K562 (cell line): Measurements from ENCODE around the gene STMP1. TPM values are rescaled to one million over a fixed set of nuclear protein-coding genes. Genes with fewer than 3 reads are reported as not detected.

Experiments used
- BACH1 ChIP-seq: fragments of 200-800 bp; sonication (Bioruptor generic); IDR thresholded peaks from 2 replicates; pipeline ENCODE4 v1.6.1; 2016; ENCODE audit warnings: missing genetic modification characterization, missing compliant biosample characterization
- GABPB2 ChIP-seq: fragments of 250-450 bp; sonication (Bioruptor Pico); conservative IDR thresholded peaks from 2 replicates; pipeline ENCODE4 v1.5.1; 2021; ENCODE audit warnings: mild to moderate bottlenecking
- HDAC3 ChIP-seq: fragments of 450-650 bp; IDR thresholded peaks from 2 replicates; pipeline ENCODE4 v1.6.1; 2018; ENCODE audit warnings: borderline replicate concordance, mild to moderate bottlenecking, moderate library complexity; ENCODE audit not compliant: partially characterized antibody
- JUND ChIP-seq, 2 experiments: IDR thresholded peaks; 2 replicates in 1 of 2; 3 replicates in 1 of 2; pipeline ENCODE4 v1.6.1; 2011; ENCODE audit warnings: borderline replicate concordance in 2 of 2, low read depth in 2 of 2, low read length in 2 of 2, improper control_type of control experiment in 1 of 2, missing biosample characterization in 1 of 2, missing genetic modification characterization in 1 of 2, missing genetic modification reagents in 1 of 2
- KDM1A ChIP-seq, 2 experiments: fragments of 450-650 bp; IDR thresholded peaks; 2 replicates each; pipeline ENCODE4 v1.6.1; 2016; ENCODE audit warnings: mild to moderate bottlenecking in 2 of 2
- KDM4B ChIP-seq, 2 experiments: fragments of 450-650 bp in 1 of 2; sonication (generic) in 1 of 2; IDR thresholded peaks; 2 replicates each; pipeline ENCODE4 v1.6.1; 2016 to 2017; ENCODE audit warnings: borderline replicate concordance in 2 of 2, antibody characterized with exemption in 1 of 2, low read depth in 1 of 2, mild to moderate bottlenecking in 1 of 2
- KHSRP ChIP-seq: fragments of 450-650 bp; IDR thresholded peaks from 2 replicates; pipeline ENCODE4 v1.6.1; 2017
- MTA1 ChIP-seq: fragments of 450-650 bp; IDR thresholded peaks from 2 replicates; pipeline ENCODE4 v1.6.1; 2017; ENCODE audit warnings: borderline replicate concordance
- NCOA1 ChIP-seq: fragments of 450-650 bp; IDR thresholded peaks from 2 replicates; pipeline ENCODE4 v1.6.1; 2016; ENCODE audit warnings: low read depth
- NFE2 ChIP-seq: IDR thresholded peaks from 2 replicates; pipeline ENCODE4 v1.6.1; 2014; ENCODE audit warnings: antibody characterized with exemption, low read depth
- NR2C1 ChIP-seq, 2 experiments: fragments of 450-650 bp; IDR thresholded peaks; 2 replicates each; pipeline ENCODE4 v1.6.1; 2017; ENCODE audit warnings: mild to moderate bottlenecking in 2 of 2, antibody characterized with exemption in 1 of 2, inconsistent platforms in 1 of 2, missing compliant biosample characterization in 1 of 2, missing genetic modification characterization in 1 of 2
- NR3C1 ChIP-seq: sonication (generic); formaldehyde crosslinking; IDR thresholded peaks from 2 replicates; pipeline ENCODE4 v1.8.1; 2022; ENCODE audit warnings: missing genetic modification reagents
- SAFB2 ChIP-seq: fragments of 200-400 bp; formaldehyde crosslinking; IDR thresholded peaks from 2 replicates; pipeline ENCODE4 v1.6.1; 2018; ENCODE audit warnings: borderline replicate concordance, low read length, low read depth, moderate library complexity; ENCODE audit not compliant: severe bottlenecking
- SMARCA5 ChIP-seq: fragments of 450-650 bp; IDR thresholded peaks from 2 replicates; pipeline ENCODE4 v1.6.1; 2016
- STAT5B ChIP-seq: fragments of 250-450 bp; sonication (Bioruptor Pico); IDR thresholded peaks from 2 replicates; pipeline ENCODE4 v1.8.0; 2021; ENCODE audit warnings: mild to moderate bottlenecking, inconsistent platforms
- XRCC3 ChIP-seq: fragments of 450-650 bp; IDR thresholded peaks from 2 replicates; pipeline ENCODE4 v1.6.1; 2017; ENCODE audit warnings: mild to moderate bottlenecking, moderate library complexity
- XRCC5 ChIP-seq: fragments of 200-400 bp; formaldehyde crosslinking; IDR thresholded peaks from 2 replicates; pipeline ENCODE4 v1.6.1; 2017; ENCODE audit warnings: low read depth, mild to moderate bottlenecking, low read length
- ZNF121 ChIP-seq: sonication (generic); formaldehyde crosslinking; conservative IDR thresholded peaks from 2 replicates; pipeline ENCODE4 v1.8.0; 2022; ENCODE audit warnings: missing genetic modification reagents
- ZNF134 ChIP-seq: fragments of 250-450 bp; sonication (Bioruptor Pico); conservative IDR thresholded peaks from 2 replicates; pipeline ENCODE4 v1.4.0; 2020
- ZNF24 ChIP-seq: fragments of 450-650 bp; IDR thresholded peaks from 2 replicates; pipeline ENCODE4 v1.6.1; 2016
- ZNF507 ChIP-seq: conservative IDR thresholded peaks from 2 replicates; pipeline ENCODE4 v1.6.1; 2017; ENCODE audit warnings: missing genetic modification characterization, missing compliant biosample characterization
- ZNF717 ChIP-seq: fragments of 250-450 bp; sonication (Bioruptor Pico); IDR thresholded peaks from 2 replicates; pipeline ENCODE4 v1.5.0; 2021
- ZNF766 ChIP-seq: fragments of 200-800 bp; sonication (Bioruptor generic); conservative IDR thresholded peaks from 2 replicates; pipeline ENCODE4 v1.6.1; 2016; ENCODE audit warnings: missing genetic modification characterization, missing compliant biosample characterization
- polyA plus RNA-seq, 8 experiments: library from polyadenylated mRNA; depleted of rRNA in 4 of 8; stranded (reverse) in 5 of 8; unstranded in 3 of 8; fragments of >200 nt; fragmentation: Nextera tagmentation in 2 of 8; fragmentation: Illumina TruSeq in 1 of 8; extraction: Ambion mirVana in 2 of 8; extraction: Trizol in 1 of 8; gene quantifications; 2 replicates each; pipeline versions ENCODE4 v1.2.1 to v1.2.3, GENCODE V29; 2011 to 2014; ENCODE audit warnings: inconsistent platforms in 1 of 8, missing spikeins in 1 of 8
- total RNA-seq, 7 experiments: library from RNA; depleted of rRNA in 6 of 7; stranded (reverse); fragments of >200 nt in 6 of 7; fragmentation: Illumina TruSeq in 2 of 7; extraction: Trizol in 2 of 7; gene quantifications; 2 replicates each; pipeline versions ENCODE4 v1.2.1 to v1.2.3, GENCODE V29; 2011 to 2021; ENCODE audit warnings: low replicate concordance in 1 of 7
- TF ChIP-seq, protein P1 (sequence below): fragments of 250-450 bp; sonication (Bioruptor Pico); IDR thresholded peaks from 2 replicates; pipeline ENCODE4 v1.4.0; 2020; ENCODE audit warnings: mild to moderate bottlenecking, moderate library complexity
- TF ChIP-seq, protein P2 (sequence below): conservative IDR thresholded peaks from 2 replicates; pipeline ENCODE4 v1.6.1; 2011; ENCODE audit warnings: low read depth, mild to moderate bottlenecking, low read length; ENCODE audit not compliant: control insufficient read depth

Gene STMP1
- total and polyA plus RNA-seq, 9 of the 15 experiments (the other 6 are each of a cell fraction or from before 2014, with no cell fraction given) = 10.6 to 249 (median 56.8) TPM

DNA sequence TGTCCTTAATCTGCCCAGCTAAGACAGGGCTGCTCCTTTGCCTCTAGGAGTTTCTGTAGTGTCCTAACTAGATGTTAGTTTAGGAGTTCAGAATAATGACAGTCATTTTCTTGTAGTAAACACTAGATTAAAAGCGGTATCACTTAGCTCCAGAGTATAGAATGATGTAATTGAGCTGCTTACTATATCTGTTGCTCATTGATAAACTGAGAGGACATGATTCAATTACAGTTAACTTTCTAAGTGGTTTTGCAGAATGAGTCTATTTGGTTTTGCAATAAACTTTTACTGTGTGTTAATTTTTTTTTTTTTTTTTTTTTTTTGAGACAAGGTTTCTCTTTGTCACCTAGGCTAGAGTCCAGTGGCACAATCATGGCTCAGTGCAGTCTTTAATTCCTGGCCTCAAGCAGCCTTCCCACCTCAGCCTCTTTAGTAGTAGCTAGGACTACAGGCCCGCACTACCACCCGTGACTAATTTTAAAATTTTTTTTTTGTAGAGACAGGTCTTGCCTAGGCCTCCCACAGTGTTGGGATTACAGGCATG lies 1.8 kb downstream of the STMP1 start (continued):
- 0 out of 2 replicates have a peak, but pooled peaks have one; percentile 34 for TF ChIP-seq ZNF134
- peak; percentile 69 to 78; a peak in 3 of 4 replicates for TF ChIP-seq KDM1A (IDR thresholded peaks at IDR 0.05)
- TF ChIP-seq ZNF717 (CRISPR knock-in tag) = no peak
- TF ChIP-seq SMARCA5 = no peak
- TF ChIP-seq NFE2 = peak; percentile 87
- no peak for TF ChIP-seq NR3C1 (CRISPR knock-in tag)
- peak; percentile 83; the same call in 1 of the 2 replicates for TF ChIP-seq KHSRP
- no peak for TF ChIP-seq NR2C1 (IDR thresholded peaks at IDR 0.05)
- 0 out of 2 replicates have a peak, but pooled peaks have one; percentile 4 for TF ChIP-seq NR2C1 (tag; IDR thresholded peaks at IDR 0.05)
- no peak for TF ChIP-seq BACH1
- TF ChIP-seq JUND (IDR thresholded peaks at IDR 0.05; ENCODE audit: borderline replicate concordance, low read depth, low read length) = peak; percentile 95
- peak; percentile 95 for TF ChIP-seq JUND (tag; IDR thresholded peaks at IDR 0.05; ENCODE audit: borderline replicate concordance, low read depth, low read length)
- peak; percentile 85; the same call in 1 of the 2 replicates for TF ChIP-seq NCOA1
- no peak for TF ChIP-seq ZNF121 (CRISPR knock-in tag)
- TF ChIP-seq ZNF766 = peak; percentile 66; the same call in 1 of the 2 replicates
- TF ChIP-seq MTA1 = 0 out of 2 replicates have a peak, but pooled peaks have one; percentile 33
- TF ChIP-seq SAFB2 = no peak
- TF ChIP-seq GABPB2 (CRISPR knock-in tag) = no peak
- TF ChIP-seq STAT5B (CRISPR knock-in tag) = 0 out of 2 replicates have a peak, but pooled peaks have one; percentile 42
- TF ChIP-seq, protein P1, sequence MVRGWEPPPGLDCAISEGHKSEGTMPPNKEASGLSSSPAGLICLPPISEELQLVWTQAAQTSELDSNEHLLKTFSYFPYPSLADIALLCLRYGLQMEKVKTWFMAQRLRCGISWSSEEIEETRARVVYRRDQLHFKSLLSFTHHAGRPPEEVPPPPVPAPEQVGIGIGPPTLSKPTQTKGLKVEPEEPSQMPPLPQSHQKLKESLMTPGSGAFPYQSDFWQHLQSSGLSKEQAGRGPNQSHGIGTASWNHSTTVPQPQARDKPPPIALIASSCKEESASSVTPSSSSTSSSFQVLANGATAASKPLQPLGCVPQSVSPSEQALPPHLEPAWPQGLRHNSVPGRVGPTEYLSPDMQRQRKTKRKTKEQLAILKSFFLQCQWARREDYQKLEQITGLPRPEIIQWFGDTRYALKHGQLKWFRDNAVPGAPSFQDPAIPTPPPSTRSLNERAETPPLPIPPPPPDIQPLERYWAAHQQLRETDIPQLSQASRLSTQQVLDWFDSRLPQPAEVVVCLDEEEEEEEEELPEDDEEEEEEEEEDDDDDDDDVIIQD = no peak
- TF ChIP-seq HDAC3 = peak; percentile 89
- no peak for TF ChIP-seq ZNF24
- no peak for TF ChIP-seq KDM4B (IDR thresholded peaks at IDR 0.05; ENCODE audit: borderline replicate concordance in 2 of 2, low read depth in 1 of 2)
- TF ChIP-seq XRCC5 = no peak
- TF ChIP-seq, protein P2, sequence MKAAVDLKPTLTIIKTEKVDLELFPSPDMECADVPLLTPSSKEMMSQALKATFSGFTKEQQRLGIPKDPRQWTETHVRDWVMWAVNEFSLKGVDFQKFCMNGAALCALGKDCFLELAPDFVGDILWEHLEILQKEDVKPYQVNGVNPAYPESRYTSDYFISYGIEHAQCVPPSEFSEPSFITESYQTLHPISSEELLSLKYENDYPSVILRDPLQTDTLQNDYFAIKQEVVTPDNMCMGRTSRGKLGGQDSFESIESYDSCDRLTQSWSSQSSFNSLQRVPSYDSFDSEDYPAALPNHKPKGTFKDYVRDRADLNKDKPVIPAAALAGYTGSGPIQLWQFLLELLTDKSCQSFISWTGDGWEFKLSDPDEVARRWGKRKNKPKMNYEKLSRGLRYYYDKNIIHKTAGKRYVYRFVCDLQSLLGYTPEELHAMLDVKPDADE = no peak
- TF ChIP-seq XRCC3 = no peak
- TF ChIP-seq ZNF507 (tag) = no peak
